HEK293 (cell line): Measurements from ENCODE around the gene CDH23.
A peak's percentile ranks its signal among the peaks of the same experiment; 100 is the strongest.

Experiments
- CTCF ChIP-seq: fragments of 450-650 bp; formaldehyde crosslinking; IDR thresholded peaks from 2 replicates; pipeline ENCODE4 v1.5.1; 2016; ENCODE audit warnings: missing biosample characterization, missing genetic modification characterization
- GFI1B ChIP-seq: fragments of 450-650 bp; formaldehyde crosslinking; IDR thresholded peaks from 2 replicates; pipeline ENCODE4 v1.5.1; 2016; ENCODE audit warnings: missing biosample characterization, missing genetic modification characterization
- GLIS1 ChIP-seq: fragments of 450-650 bp; formaldehyde crosslinking; IDR thresholded peaks from 2 replicates; pipeline ENCODE4 v1.5.1; 2016; ENCODE audit warnings: missing biosample characterization, missing genetic modification characterization
- HOXD13 ChIP-seq: sonication (generic); formaldehyde crosslinking; IDR thresholded peaks from 2 replicates; pipeline ENCODE4 v1.8.0; 2022; ENCODE audit warnings: missing genetic modification reagents, borderline replicate concordance
- IKZF3 ChIP-seq: fragments of 450-650 bp; IDR thresholded peaks from 2 replicates; pipeline ENCODE4 v1.5.0; 2018; ENCODE audit warnings: missing biosample characterization, mild to moderate bottlenecking, missing genetic modification characterization, moderate library complexity
- PRDM4 ChIP-seq: fragments of 450-650 bp; formaldehyde crosslinking; IDR thresholded peaks from 2 replicates; pipeline ENCODE4 v1.5.1; 2017; ENCODE audit warnings: missing biosample characterization, missing genetic modification characterization
- SP3 ChIP-seq: fragments of 450-650 bp; formaldehyde crosslinking; IDR thresholded peaks from 2 replicates; pipeline ENCODE4 v1.5.1; 2016; ENCODE audit warnings: missing biosample characterization, missing genetic modification characterization
- SP7 ChIP-seq: fragments of 450-650 bp; formaldehyde crosslinking; IDR thresholded peaks from 2 replicates; pipeline ENCODE4 v1.5.1; 2016; ENCODE audit warnings: missing biosample characterization, missing genetic modification characterization
- YY2 ChIP-seq: fragments of 450-650 bp; formaldehyde crosslinking; IDR thresholded peaks from 2 replicates; pipeline ENCODE4 v1.5.1; 2016; ENCODE audit warnings: missing biosample characterization, missing genetic modification characterization
- ZBTB17 ChIP-seq: fragments of 450-650 bp; formaldehyde crosslinking; IDR thresholded peaks from 2 replicates; pipeline ENCODE4 v1.5.1; 2016; ENCODE audit warnings: missing biosample characterization, missing genetic modification characterization
- ZFP41 ChIP-seq: fragments of 450-650 bp; formaldehyde crosslinking; IDR thresholded peaks from 2 replicates; pipeline ENCODE4 v1.5.1; 2016; ENCODE audit warnings: missing biosample characterization, missing genetic modification characterization, borderline replicate concordance
- ZNF138 ChIP-seq: fragments of 450-650 bp; formaldehyde crosslinking; IDR thresholded peaks from 2 replicates; pipeline ENCODE4 v1.5.1; 2016; ENCODE audit warnings: missing biosample characterization, missing genetic modification characterization, borderline replicate concordance
- ZNF140 ChIP-seq: fragments of 450-650 bp; formaldehyde crosslinking; IDR thresholded peaks from 2 replicates; pipeline ENCODE4 v1.5.1; 2016; ENCODE audit warnings: missing biosample characterization, missing genetic modification characterization
- ZNF155 ChIP-seq: fragments of 450-650 bp; formaldehyde crosslinking; IDR thresholded peaks from 2 replicates; pipeline ENCODE4 v1.5.1; 2016; ENCODE audit warnings: missing biosample characterization, missing genetic modification characterization
- ZNF169 ChIP-seq: fragments of 450-650 bp; formaldehyde crosslinking; IDR thresholded peaks from 2 replicates; pipeline ENCODE4 v1.5.1; 2016; ENCODE audit warnings: missing biosample characterization, missing genetic modification characterization
- ZNF2 ChIP-seq: fragments of 450-650 bp; formaldehyde crosslinking; IDR thresholded peaks from 2 replicates; pipeline ENCODE4 v1.5.1; 2016; ENCODE audit warnings: missing biosample characterization, missing genetic modification characterization
- ZNF239 ChIP-seq: fragments of 450-650 bp; formaldehyde crosslinking; IDR thresholded peaks from 2 replicates; pipeline ENCODE4 v1.5.1; 2016; ENCODE audit warnings: missing biosample characterization, missing genetic modification characterization
- ZNF311 ChIP-seq: fragments of 450-650 bp; formaldehyde crosslinking; IDR thresholded peaks from 2 replicates; pipeline ENCODE4 v1.5.1; 2017; ENCODE audit warnings: missing biosample characterization, missing genetic modification characterization, borderline replicate concordance
- ZNF354C ChIP-seq: fragments of 450-650 bp; formaldehyde crosslinking; IDR thresholded peaks from 2 replicates; pipeline ENCODE4 v1.5.1; 2016; ENCODE audit warnings: missing biosample characterization, missing genetic modification characterization, low read depth, borderline replicate concordance
- ZNF37A ChIP-seq: fragments of 450-650 bp; IDR thresholded peaks from 2 replicates; pipeline ENCODE4 v1.5.1; 2018; ENCODE audit warnings: missing biosample characterization, missing genetic modification characterization
- ZNF433 ChIP-seq: fragments of 450-650 bp; formaldehyde crosslinking; IDR thresholded peaks from 2 replicates; pipeline ENCODE4 v1.5.1; 2016; ENCODE audit warnings: missing biosample characterization, missing genetic modification characterization, low read depth
- ZNF529 ChIP-seq: fragments of 450-650 bp; formaldehyde crosslinking; IDR thresholded peaks from 2 replicates; pipeline ENCODE4 v1.5.1; 2017; ENCODE audit warnings: missing genetic modification characterization, missing biosample characterization; ENCODE audit not compliant: insufficient replicate concordance
- ZNF549 ChIP-seq: fragments of 450-650 bp; IDR thresholded peaks from 2 replicates; pipeline ENCODE4 v1.5.1; 2018; ENCODE audit warnings: missing biosample characterization, missing genetic modification characterization, mild to moderate bottlenecking, inconsistent platforms, moderate library complexity
- ZNF555 ChIP-seq: fragments of 450-650 bp; formaldehyde crosslinking; conservative IDR thresholded peaks from 2 replicates; pipeline ENCODE4 v1.5.1; 2017; ENCODE audit warnings: missing biosample characterization, mild to moderate bottlenecking, missing genetic modification characterization, inconsistent platforms
- ZNF571 ChIP-seq: fragments of 450-650 bp; formaldehyde crosslinking; IDR thresholded peaks from 2 replicates; pipeline ENCODE4 v1.5.0; 2017; ENCODE audit warnings: missing biosample characterization, missing genetic modification characterization
- ZNF596 ChIP-seq: fragments of 450-650 bp; IDR thresholded peaks from 2 replicates; pipeline ENCODE4 v1.5.0; 2018; ENCODE audit warnings: missing biosample characterization, mild to moderate bottlenecking, missing genetic modification characterization, moderate library complexity
- ZNF621 ChIP-seq: fragments of 450-650 bp; formaldehyde crosslinking; IDR thresholded peaks from 2 replicates; pipeline ENCODE4 v1.5.1; 2017; ENCODE audit warnings: missing biosample characterization, missing genetic modification characterization
- ZNF623 ChIP-seq: fragments of 450-650 bp; formaldehyde crosslinking; IDR thresholded peaks from 2 replicates; pipeline ENCODE4 v1.5.1; 2016; ENCODE audit warnings: missing biosample characterization, missing genetic modification characterization
- ZNF664 ChIP-seq: fragments of 450-650 bp; formaldehyde crosslinking; IDR thresholded peaks from 2 replicates; pipeline ENCODE4 v1.5.1; 2016; ENCODE audit warnings: missing biosample characterization, missing genetic modification characterization
- ZNF76 ChIP-seq: fragments of 450-650 bp; formaldehyde crosslinking; IDR thresholded peaks from 2 replicates; pipeline ENCODE4; 2016; ENCODE audit warnings: low read depth, missing biosample characterization, missing genetic modification characterization, borderline replicate concordance
- ZNF830 ChIP-seq: fragments of 450-650 bp; IDR thresholded peaks from 2 replicates; pipeline ENCODE4 v1.5.0; 2018; ENCODE audit warnings: missing biosample characterization, missing genetic modification characterization, low read depth, mild to moderate bottlenecking, moderate library complexity
- ZXDB ChIP-seq: fragments of 450-650 bp; formaldehyde crosslinking; IDR thresholded peaks from 2 replicates; pipeline ENCODE4 v1.5.1; 2016; ENCODE audit warnings: missing biosample characterization, missing genetic modification characterization
- TF ChIP-seq, protein P1 (sequence below): fragments of 450-650 bp; formaldehyde crosslinking; IDR thresholded peaks from 2 replicates; pipeline ENCODE4 v1.5.0; 2017; ENCODE audit warnings: missing biosample characterization, missing genetic modification characterization, borderline replicate concordance

CDH23 gene

GRCh38 chr10:71383972-71384687 is 12.6 kb upstream of the CDH23 start (continued):
- TF ChIP-seq, protein P1, sequence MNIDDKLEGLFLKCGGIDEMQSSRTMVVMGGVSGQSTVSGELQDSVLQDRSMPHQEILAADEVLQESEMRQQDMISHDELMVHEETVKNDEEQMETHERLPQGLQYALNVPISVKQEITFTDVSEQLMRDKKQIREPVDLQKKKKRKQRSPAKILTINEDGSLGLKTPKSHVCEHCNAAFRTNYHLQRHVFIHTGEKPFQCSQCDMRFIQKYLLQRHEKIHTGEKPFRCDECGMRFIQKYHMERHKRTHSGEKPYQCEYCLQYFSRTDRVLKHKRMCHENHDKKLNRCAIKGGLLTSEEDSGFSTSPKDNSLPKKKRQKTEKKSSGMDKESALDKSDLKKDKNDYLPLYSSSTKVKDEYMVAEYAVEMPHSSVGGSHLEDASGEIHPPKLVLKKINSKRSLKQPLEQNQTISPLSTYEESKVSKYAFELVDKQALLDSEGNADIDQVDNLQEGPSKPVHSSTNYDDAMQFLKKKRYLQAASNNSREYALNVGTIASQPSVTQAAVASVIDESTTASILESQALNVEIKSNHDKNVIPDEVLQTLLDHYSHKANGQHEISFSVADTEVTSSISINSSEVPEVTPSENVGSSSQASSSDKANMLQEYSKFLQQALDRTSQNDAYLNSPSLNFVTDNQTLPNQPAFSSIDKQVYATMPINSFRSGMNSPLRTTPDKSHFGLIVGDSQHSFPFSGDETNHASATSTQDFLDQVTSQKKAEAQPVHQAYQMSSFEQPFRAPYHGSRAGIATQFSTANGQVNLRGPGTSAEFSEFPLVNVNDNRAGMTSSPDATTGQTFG (tag by site-specific recombination) = no peak
- peak; percentile 55; the same call in 1 of the 2 replicates for TF ChIP-seq ZNF2
- no peak for TF ChIP-seq HOXD13
- no peak for TF ChIP-seq ZNF571 (tag by site-specific recombination)
- peak; percentile 55; the same call in 1 of the 2 replicates for TF ChIP-seq GLIS1 (tag by site-specific recombination)
- TF ChIP-seq ZNF549 (tag by site-specific recombination) = no peak
- TF ChIP-seq SP7 (tag by site-specific recombination) = 0 out of 2 replicates have a peak, but pooled peaks have one; percentile 12
- TF ChIP-seq ZNF596 (tag by site-specific recombination) = no peak
- TF ChIP-seq CTCF (tag by site-specific recombination) = peak; percentile 83
- TF ChIP-seq ZNF76 (tag by site-specific recombination) = 0 out of 2 replicates have a peak, but pooled peaks have one; percentile 19
- TF ChIP-seq ZFP41 (tag by site-specific recombination) = no peak
- no peak for TF ChIP-seq ZNF555
- TF ChIP-seq ZNF169 (tag by site-specific recombination) = no peak
- no peak for TF ChIP-seq ZNF239 (tag by site-specific recombination)
- TF ChIP-seq ZNF354C (tag by site-specific recombination) = no peak
- no peak for TF ChIP-seq ZNF311 (tag by site-specific recombination)
- no peak for TF ChIP-seq ZNF138
- TF ChIP-seq IKZF3 (tag by site-specific recombination) = peak; percentile 89
- TF ChIP-seq ZNF433 (tag by site-specific recombination) = no peak
- TF ChIP-seq ZBTB17 (tag by site-specific recombination) = peak; percentile 30; the same call in 1 of the 2 replicates
- TF ChIP-seq ZNF664 (tag by site-specific recombination) = no peak
- no peak for TF ChIP-seq ZNF621 (tag by site-specific recombination)
- TF ChIP-seq SP3 (tag by site-specific recombination) = no peak
- no peak for TF ChIP-seq ZNF155 (tag by site-specific recombination)
- TF ChIP-seq YY2 = no peak
- no peak for TF ChIP-seq ZNF37A
- no peak for TF ChIP-seq ZNF140 (tag by site-specific recombination)
- TF ChIP-seq PRDM4 (tag by site-specific recombination) = peak; percentile 39; the same call in 1 of the 2 replicates
- no peak for TF ChIP-seq ZXDB (tag by site-specific recombination)
- no peak for TF ChIP-seq GFI1B (tag by site-specific recombination)
- TF ChIP-seq ZNF623 (tag by site-specific recombination) = no peak
- TF ChIP-seq ZNF830 (tag by site-specific recombination) = no peak
- no peak for TF ChIP-seq ZNF529 (tag by site-specific recombination)
